Activated CD4-positive, alpha-beta T cell treated with anti-CD3 and anti-CD28 coated beads for 36 hours (primary cell): ENCODE results near the gene TMBIM6. TPM values are rescaled to one million over a fixed set of nuclear protein-coding genes. Genes with fewer than 3 reads are reported as not detected.

ENCODE experiments used
- ATAC-seq: fragments of 200-7000 bp; cut with Tn5 transposase; one replicate; pipeline ENCODE4 v1.10.0; 2021; ENCODE audit warnings: mild to moderate bottlenecking, moderate library complexity
- CTCF ChIA-PET: fragments of 350-600 bp; sonication (Branson Sonifier 250); formaldehyde crosslinking; loops from one replicate; lab custom pipeline; 2021; ENCODE audit warnings: antibody characterized with exemption; lab: Charles Lee
- POLR2A ChIA-PET: fragments of 350-600 bp; sonication (Branson Sonifier 250); formaldehyde crosslinking; loops from one replicate; lab custom pipeline; 2021; ENCODE audit warnings: antibody characterized with exemption, inconsistent platforms; lab: Charles Lee
- DNase-seq: peaks from one replicate; pipeline ENCODE4 v3.0.0-alpha.2; 2020
- H3K27ac Mint-ChIP-seq: one replicate; pipeline ENCODE4 v1.8.0; 2021; ENCODE audit warnings: mixed read lengths
- H3K27me3 Mint-ChIP-seq: one replicate; pipeline ENCODE4 v1.8.0; 2021; ENCODE audit warnings: mixed read lengths
- H3K36me3 Mint-ChIP-seq: one replicate; pipeline ENCODE4 v1.8.0; 2021; ENCODE audit warnings: low read depth, mixed read lengths
- H3K4me1 Mint-ChIP-seq: one replicate; pipeline ENCODE4 v1.8.0; 2021; ENCODE audit warnings: mixed read lengths
- H3K4me3 Mint-ChIP-seq: one replicate; pipeline ENCODE4 v1.8.0; 2021; ENCODE audit warnings: mild to moderate bottlenecking, moderate library complexity, mixed read lengths
- H3K9me3 Mint-ChIP-seq: one replicate; pipeline ENCODE4 v1.8.0; 2021; ENCODE audit warnings: low read depth, mixed read lengths
- intact Hi-C, 2 experiments: fragments of 100-400 bp; cut with DNase I in 1 of 2; cut with micrococcal nuclease in 1 of 2; formaldehyde crosslinking; loops; one replicate each; pipeline versions ENCODE4 v1.14.2 to v1.15.1; 2022 to 2024; cut with DNase I, micrococcal nuclease
- total RNA-seq, 2 experiments: library from RNA; stranded (reverse); gene quantifications; one replicate each; pipeline ENCODE4 v1.2.3, GENCODE V29; 2021

The TMBIM6 gene, protein sequence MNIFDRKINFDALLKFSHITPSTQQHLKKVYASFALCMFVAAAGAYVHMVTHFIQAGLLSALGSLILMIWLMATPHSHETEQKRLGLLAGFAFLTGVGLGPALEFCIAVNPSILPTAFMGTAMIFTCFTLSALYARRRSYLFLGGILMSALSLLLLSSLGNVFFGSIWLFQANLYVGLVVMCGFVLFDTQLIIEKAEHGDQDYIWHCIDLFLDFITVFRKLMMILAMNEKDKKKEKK
- 100 to 1,000 TPM; 378 to 450 TPM for total RNA-seq

DNA sequence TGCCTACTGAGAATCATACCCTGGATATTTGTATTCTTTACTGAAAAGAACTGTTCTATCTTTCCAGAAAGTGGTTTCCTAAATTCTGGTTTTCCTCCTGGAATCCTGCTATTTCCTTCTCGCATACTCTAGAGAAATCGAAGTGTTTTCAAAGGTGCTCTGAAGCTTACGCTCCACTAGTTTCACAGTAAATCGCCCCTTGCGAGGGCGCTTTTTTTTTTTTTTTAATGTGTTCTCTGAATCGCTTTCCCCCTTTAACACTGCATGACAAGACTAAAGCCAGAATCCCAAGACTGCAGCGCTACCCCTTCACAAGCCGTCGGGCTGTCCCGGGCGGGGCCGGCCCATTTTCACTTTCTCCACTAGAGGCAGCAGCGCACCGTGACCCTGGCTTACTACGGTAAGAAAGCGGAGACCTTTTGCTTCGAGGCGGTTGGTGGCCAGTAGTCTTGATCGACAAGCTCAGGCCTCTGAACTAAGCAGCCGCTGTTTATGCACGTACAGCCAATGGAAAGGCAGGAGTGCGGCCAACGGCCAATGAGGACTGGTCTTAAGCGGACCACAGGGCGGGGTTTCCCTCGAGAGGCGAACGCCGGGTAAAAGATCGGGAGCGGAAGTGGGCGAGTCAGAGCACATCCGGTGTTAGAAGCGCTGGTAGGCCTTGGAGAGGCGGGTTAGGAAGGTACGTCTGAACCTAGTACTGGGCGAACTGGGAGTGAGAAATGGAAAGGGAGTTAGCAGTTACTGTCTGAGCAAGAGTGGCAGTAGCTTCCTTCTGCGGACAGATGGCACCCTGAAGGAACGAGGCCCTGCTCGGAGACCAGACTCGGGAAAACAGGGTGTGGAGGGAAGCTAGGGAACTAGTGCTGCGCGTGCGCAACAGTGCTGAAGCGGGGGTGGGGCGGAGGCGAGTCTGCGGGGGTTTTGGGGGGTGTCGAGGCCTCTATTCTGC is at the start of gene TMBIM6:
TSS of gene TMBIM6 (plus strand) at position 628 of the 952 bp plus-strand sequence. CDS start 10,937 bp downstream, outside the sequence.
- H3K4me1 Mint-ChIP-seq = peaks cover 45% of the 10 kb centered on the region
- no peaks in the 10 kb centered on the region for H3K9me3 Mint-ChIP-seq
- H3K36me3 Mint-ChIP-seq = peaks cover 31% of the 10 kb centered on the region
- peak; percentile 93 for ATAC-seq
- intact Hi-C loops = loop anchor here (1.0 to 10.0 kb wide), 18 partner anchors 9 to 814 kb away; partner anchors contain the start of genes BCDIN3D (in 2 of the 2), FMNL3 (in 2 of the 2), NCKAP5L (in 2 of the 2) and TUBA1C (in 2 of the 2)
- DNase-seq = peak; percentile 99
- no peaks in the 10 kb centered on the region for H3K27me3 Mint-ChIP-seq
- H3K4me3 Mint-ChIP-seq = peak within 1 kb of the TSS; percentile 89
- ChIA-PET CTCF (interaction anchor here (0.5 to 4.1 kb wide), 56 partner anchors 9 to 748 kb away, joined by 3 to 39 read pairs (median 5); partner anchors contain the start of gene NCKAP5L), POLR2A (interaction anchor here (0.6 to 1.9 kb wide), 22 partner anchors 9 to 375 kb away, joined by 3 to 15 read pairs (median 6); partner anchors contain the start of genes BCDIN3D, NCKAP5L, PRPF40B and SMARCD1)
- H3K27ac Mint-ChIP-seq = peak within 1 kb of the TSS; percentile 100

DNA sequence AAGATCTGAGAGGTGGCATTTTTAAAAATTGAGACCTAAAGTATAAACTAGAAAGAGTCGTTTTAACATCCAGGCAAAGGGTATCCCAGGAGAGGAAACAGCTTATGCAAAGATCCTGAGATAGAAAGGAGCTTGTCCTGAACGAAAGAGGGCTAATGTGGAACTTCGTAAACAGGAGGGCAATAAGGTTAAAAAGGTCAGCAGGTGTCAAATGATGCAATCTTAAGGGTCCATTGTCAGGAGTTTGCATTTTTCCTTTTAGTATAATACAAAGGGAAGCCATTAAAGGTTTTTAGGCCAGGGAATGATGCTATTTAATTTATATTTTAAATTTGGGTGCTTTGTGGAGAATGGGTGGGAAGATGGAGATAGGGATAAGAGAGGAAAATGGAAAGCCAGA is 48.5 kb upstream of the TMBIM6 start:
- Mint-ChIP-seq H3K9me3 (no peaks in the 10 kb centered on the region), H3K27ac (no peak overlapping the region), H3K27me3 (no peaks in the 10 kb centered on the region), H3K4me1 (peaks cover 30% of the 10 kb centered on the region), H3K4me3 (no peak overlapping the region), H3K36me3 (no peaks in the 10 kb centered on the region)
- ATAC-seq = no peak
- CTCF ChIA-PET = interaction anchor here (0.7 to 5.1 kb wide), 5 partner anchors 12 to 253 kb away, joined by 3 to 38 read pairs (median 3); partner anchors contain the start of genes FMNL3 and TMBIM6
- intact Hi-C loops = no loop called here
- no peak for DNase-seq
- POLR2A ChIA-PET = no interaction called here

DNA sequence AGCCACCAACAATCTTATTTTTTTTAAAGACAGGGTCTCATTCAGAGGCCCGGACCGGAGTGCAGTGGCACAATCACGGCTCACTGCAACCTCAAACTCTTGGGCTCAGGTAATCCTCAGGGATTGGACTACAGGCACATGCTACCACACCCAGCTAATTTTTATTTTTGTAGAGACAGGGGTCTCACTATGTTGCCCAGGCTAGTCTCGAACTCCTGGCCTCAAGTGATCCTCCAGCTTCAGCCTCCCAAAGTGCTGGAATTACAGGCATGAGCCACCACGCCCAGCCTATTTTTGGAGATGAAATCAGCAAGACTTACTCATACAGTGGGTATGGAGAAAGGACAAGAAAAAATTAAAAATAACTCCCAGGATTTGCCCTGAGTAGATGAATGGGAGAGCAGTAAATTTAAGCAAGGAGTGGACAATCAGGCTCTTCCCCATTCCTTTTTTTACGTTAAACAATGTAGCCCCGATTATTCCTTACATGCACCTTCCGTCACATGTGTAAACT is 47.4 kb upstream of the TMBIM6 start:
- peaks cover 35% of the 10 kb centered on the region for H3K4me1 Mint-ChIP-seq
- DNase-seq (no peak), ATAC-seq (no peak)
- H3K4me3 Mint-ChIP-seq = no peak overlapping the region
- intact Hi-C loops = no loop called here
- H3K27ac Mint-ChIP-seq = no peak overlapping the region
- H3K9me3 Mint-ChIP-seq = no peaks in the 10 kb centered on the region
- CTCF ChIA-PET = interaction anchor here (1.2 to 1.5 kb wide), 2 partner anchors 20 to 47 kb away, joined by 3 read pairs; partner anchors contain the start of gene TMBIM6
- H3K27me3 Mint-ChIP-seq = no peaks in the 10 kb centered on the region
- POLR2A ChIA-PET = no interaction called here
- no peaks in the 10 kb centered on the region for H3K36me3 Mint-ChIP-seq

DNA sequence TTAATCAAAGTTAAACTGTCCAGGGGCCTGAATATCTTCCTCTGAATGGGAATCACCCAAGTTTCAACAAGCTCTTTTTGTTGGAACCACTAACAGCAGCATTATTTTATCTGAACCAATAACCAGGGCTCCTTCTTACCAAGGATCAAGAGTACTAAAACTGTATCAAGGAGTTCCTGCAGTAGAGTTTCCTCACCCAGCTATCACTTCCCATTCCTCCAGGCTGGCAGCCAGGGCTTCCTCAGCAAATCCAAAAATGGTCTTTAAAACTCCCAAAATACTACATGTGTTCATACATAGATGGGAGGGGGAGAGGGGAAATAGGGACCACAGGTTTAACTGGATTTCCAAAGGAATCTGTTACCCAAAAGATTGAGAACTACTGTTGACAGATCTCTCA is 44.6 kb upstream of the TMBIM6 start:
- no peak for ATAC-seq
- POLR2A ChIA-PET = interaction anchor here (0.7 kb wide), 1 partner anchor 68 kb away, joined by 3 read pairs; no protein-coding TSS in a partner anchor
- Mint-ChIP-seq H3K4me1 (peaks cover 27% of the 10 kb centered on the region), H3K27ac (no peak overlapping the region), H3K9me3 (no peaks in the 10 kb centered on the region), H3K4me3 (no peak overlapping the region), H3K27me3 (no peaks in the 10 kb centered on the region), H3K36me3 (no peaks in the 10 kb centered on the region)
- CTCF ChIA-PET = interaction anchor here (0.6 to 1.8 kb wide), 6 partner anchors 12 to 145 kb away, joined by 3 to 5 read pairs (median 4); no protein-coding TSS in a partner anchor
- intact Hi-C loops = no loop called here
- DNase-seq = no peak

DNA sequence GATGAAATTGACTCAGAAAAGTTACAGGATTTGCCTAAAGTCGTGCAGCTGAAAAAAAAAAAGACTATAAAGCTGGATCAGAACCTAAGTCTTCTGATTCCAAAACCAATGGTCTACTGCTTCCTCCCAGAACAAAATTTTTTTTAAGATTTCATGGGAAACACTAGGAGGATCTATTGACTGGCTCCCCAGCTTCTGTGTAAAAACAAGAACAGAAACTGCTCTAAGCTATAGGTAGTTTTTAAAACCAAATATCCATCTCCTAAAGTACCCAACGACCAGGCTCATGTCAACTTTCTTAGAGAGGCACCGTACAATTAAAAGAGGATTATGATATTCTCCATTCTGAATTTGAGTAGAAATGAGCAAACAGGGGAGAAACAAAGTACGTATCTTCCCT is 43.5 kb upstream of the TMBIM6 start:
- ATAC-seq = no peak
- H3K9me3 Mint-ChIP-seq = no peaks in the 10 kb centered on the region
- DNase-seq = no peak
- CTCF ChIA-PET = interaction anchor here (0.6 to 3.1 kb wide), 6 partner anchors 10 to 465 kb away, joined by 3 to 16 read pairs (median 4); no protein-coding TSS in a partner anchor
- intact Hi-C loops = loop anchor here (2.0 kb wide), 2 partner anchors 27 to 37 kb away; no protein-coding TSS in a partner anchor
- H3K27me3 Mint-ChIP-seq = no peaks in the 10 kb centered on the region
- H3K4me1 Mint-ChIP-seq = peaks cover 36% of the 10 kb centered on the region
- no peak overlapping the region for H3K4me3 Mint-ChIP-seq
- POLR2A ChIA-PET = no interaction called here
- no peak overlapping the region for H3K27ac Mint-ChIP-seq
- peaks cover 1% of the 10 kb centered on the region for H3K36me3 Mint-ChIP-seq

DNA sequence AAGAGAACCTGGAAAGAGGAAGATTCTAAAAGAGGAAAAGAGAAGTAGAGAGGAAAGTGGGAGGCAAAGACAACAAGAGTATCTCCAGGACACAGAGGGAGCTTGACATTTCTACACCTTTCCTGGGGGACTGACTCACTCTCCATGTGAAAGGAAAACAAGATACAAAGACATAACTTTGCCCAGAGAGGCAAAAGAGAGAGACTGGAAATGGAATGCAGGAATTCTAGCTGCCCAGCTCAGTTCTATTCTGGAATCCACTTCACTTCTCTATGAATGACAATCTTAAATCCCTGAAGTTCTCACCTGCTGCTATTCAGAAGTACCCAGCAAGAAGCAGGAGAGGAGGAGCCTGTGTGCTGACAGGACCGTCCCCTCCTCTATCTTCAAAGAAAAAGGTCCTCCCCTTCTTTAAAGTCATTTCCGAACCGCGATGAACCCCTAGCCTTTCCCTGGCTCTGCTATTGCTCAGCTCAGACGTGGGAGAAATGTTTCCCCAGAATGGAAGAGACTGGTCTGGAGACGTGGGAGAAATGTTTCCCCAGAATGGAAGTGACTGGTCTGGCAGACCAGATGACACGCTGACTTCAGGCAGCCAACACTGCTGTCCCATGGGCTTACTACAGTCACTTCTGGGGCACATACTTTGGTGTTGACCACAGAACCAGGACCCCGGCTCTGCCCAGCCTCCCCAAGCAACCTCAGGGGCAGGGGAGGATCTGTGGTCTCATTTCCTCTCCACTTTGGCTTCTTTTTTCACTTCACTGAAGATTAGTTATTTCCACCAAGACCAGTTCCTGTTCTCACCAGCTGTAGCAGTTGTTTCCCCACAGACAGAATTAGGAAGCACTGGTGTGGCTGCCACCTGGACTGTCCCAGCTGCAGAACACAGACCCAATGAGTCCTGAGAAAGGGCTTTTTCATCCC is 42.5 kb upstream of the TMBIM6 start:
- ChIA-PET CTCF (interaction anchor here (0.9 to 3.1 kb wide), 4 partner anchors 43 to 97 kb away, joined by 3 to 16 read pairs (median 4); partner anchors contain the start of gene TMBIM6), POLR2A (no interaction called here)
- H3K36me3 Mint-ChIP-seq = peaks cover 1% of the 10 kb centered on the region
- H3K27me3 Mint-ChIP-seq = no peaks in the 10 kb centered on the region
- peak overlapping the region; percentile 56 for H3K4me3 Mint-ChIP-seq
- no peaks in the 10 kb centered on the region for H3K9me3 Mint-ChIP-seq
- intact Hi-C loops = loop anchor here (1.0 to 2.0 kb wide), 3 partner anchors 28 to 38 kb away; no protein-coding TSS in a partner anchor
- peak; percentile 85 for ATAC-seq
- peak; percentile 68 for DNase-seq
- peak overlapping the region; percentile 84 for H3K27ac Mint-ChIP-seq
- H3K4me1 Mint-ChIP-seq = peaks cover 47% of the 10 kb centered on the region

DNA sequence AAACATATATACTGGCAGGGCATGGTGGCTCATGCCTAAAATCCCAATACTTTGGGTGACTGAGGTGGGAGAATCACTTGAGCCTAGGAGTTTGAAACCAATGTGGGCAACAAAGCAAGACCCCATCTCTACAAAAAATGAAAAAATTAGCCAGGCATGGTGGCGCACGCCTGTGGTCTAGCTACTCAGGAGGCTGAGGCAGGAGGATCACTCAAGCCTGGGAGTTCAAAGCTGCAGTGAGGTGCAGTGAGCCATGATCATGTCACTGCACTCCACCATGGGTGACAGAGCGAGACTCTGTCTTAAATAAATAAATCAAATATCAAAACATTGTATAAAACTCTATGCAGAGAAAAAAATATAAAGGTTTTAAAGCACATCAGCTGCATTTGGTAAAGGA is 39.3 kb upstream of the TMBIM6 start:
- no peak for ATAC-seq
- no peak overlapping the region for H3K4me3 Mint-ChIP-seq
- H3K4me1 Mint-ChIP-seq = peaks cover 67% of the 10 kb centered on the region
- H3K9me3 Mint-ChIP-seq = no peaks in the 10 kb centered on the region
- DNase-seq = no peak
- intact Hi-C loops = no loop called here
- no peak overlapping the region for H3K27ac Mint-ChIP-seq
- H3K36me3 Mint-ChIP-seq = peaks cover 7% of the 10 kb centered on the region
- ChIA-PET POLR2A (interaction anchor here (1.3 kb wide), 1 partner anchor 27 kb away, joined by 3 read pairs; no protein-coding TSS in a partner anchor), CTCF (interaction anchor here (2.2 to 12.8 kb wide), 4 partner anchors 12 to 51 kb away, joined by 14 to 332 read pairs (median 30); no protein-coding TSS in a partner anchor)
- H3K27me3 Mint-ChIP-seq = no peaks in the 10 kb centered on the region

DNA sequence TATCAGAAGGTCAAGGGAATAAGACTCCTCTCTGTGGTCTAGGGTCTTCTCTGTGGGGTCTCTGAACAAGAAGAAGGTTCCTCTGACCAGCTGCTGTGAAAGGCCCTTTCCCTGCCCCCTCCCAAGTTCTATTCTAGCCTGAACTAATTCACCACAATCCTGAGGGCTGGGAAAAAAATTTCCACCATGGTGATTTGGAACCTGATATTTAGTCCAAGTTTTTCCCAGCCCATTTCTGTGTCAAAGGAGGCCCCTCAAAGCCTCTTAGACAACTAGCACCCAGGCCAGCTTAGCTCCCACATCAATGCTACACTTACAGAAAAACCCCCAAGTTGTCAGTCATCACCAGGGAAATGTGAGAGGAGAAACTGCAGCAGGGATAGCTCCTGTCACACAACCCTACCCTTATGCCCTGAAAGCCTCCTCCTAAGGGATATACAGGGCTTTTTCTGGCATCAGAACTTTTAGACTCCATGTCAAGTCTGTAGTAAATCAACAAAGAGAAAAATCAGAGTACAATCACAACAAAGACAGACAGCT is 38.6 kb upstream of the TMBIM6 start:
- POLR2A ChIA-PET = interaction anchor here (0.6 to 2.5 kb wide), 10 partner anchors 14 to 66 kb away, joined by 3 to 9 read pairs (median 4); partner anchors contain the start of gene TMBIM6
- no peak for ATAC-seq
- no peaks in the 10 kb centered on the region for H3K27me3 Mint-ChIP-seq
- DNase-seq = no peak
- CTCF ChIA-PET = interaction anchor here (0.9 to 12.8 kb wide), 14 partner anchors 12 to 136 kb away, joined by 3 to 332 read pairs (median 10); partner anchors contain the start of gene TMBIM6
- H3K9me3 Mint-ChIP-seq = no peaks in the 10 kb centered on the region
- intact Hi-C loops = no loop called here
- H3K4me1 Mint-ChIP-seq = peaks cover 66% of the 10 kb centered on the region
- no peak overlapping the region for H3K4me3 Mint-ChIP-seq
- H3K27ac Mint-ChIP-seq = peak overlapping the region; percentile 28
- H3K36me3 Mint-ChIP-seq = peaks cover 7% of the 10 kb centered on the region

DNA sequence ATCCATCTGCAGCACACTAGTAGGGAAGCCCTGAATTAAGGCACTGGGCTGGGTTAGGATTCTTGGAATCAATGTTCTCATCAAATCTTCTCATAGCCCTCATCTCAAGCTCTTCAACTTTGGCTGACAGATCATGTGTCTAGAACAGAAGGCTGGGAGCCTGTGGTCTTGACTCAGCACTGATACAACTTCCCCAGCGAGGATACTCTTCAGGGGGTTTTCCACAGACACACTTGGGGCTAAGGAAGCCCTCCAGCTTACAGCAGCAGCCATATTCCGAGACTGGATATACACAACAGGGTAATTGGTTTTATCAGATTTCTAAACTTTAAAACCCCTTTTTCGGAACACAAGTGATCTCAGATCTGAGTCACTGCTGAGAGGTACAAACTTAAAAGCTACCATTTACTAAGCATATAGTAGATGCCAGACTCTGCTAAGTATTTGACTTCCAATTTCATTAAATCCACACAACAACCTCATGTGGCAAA is 37.7 kb upstream of the TMBIM6 start:
- Mint-ChIP-seq H3K4me3 (peak overlapping the region; percentile 43), H3K27me3 (no peaks in the 10 kb centered on the region), H3K36me3 (peaks cover 7% of the 10 kb centered on the region), H3K9me3 (no peaks in the 10 kb centered on the region), H3K27ac (peak overlapping the region; percentile 61), H3K4me1 (peaks cover 60% of the 10 kb centered on the region)
- CTCF ChIA-PET = interaction anchor here (0.6 to 12.8 kb wide), 20 partner anchors 13 to 838 kb away, joined by 3 to 332 read pairs (median 5); partner anchors contain the start of gene TMBIM6
- intact Hi-C loops = no loop called here
- DNase-seq (peak; percentile 75), ATAC-seq (peak; percentile 40)
- POLR2A ChIA-PET = interaction anchor here (0.6 to 2.5 kb wide), 12 partner anchors 15 to 345 kb away, joined by 3 to 9 read pairs (median 4); partner anchors contain the start of genes SPATS2 and TMBIM6
